ENCODE results near the gene PIP4K2B.
"Not testable (repeated sequence)": the region's sequence is repeated elsewhere in the genome, so short reads cannot be mapped to it uniquely, and the experiment has no call there.

PIP4K2B gene

GRCh38 chr17:38799501-38800236, at the start of gene PIP4K2B:
Gene PIP4K2B, minus strand, starts transcription at chr17:38799556. Its CDS starts 132 bp downstream, at chr17:38799424.
- in situ Hi-C loops (cut with MboI; ENCODE audit: low sequenced_read_pairs), result no loop called here

DNA sequence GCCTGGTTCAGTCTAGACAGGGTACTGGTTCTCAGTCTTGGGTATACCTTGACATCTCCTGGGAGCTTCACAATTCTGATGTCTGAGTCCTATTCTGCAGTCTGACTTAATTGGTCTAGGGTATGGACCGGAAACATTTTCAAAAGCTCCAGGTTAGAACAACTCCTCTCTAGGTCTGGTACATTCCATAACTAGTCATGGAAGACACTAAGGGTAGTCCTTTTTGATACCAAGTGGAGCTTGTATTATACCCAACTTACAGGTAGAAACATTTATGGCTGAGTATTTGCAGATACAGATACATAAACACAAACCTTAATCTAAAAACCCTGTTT, 49.2 kb upstream of the PIP4K2B start:
- in situ Hi-C loops (cut with MboI; ENCODE audit: low sequenced_read_pairs), result no loop called here

DNA sequence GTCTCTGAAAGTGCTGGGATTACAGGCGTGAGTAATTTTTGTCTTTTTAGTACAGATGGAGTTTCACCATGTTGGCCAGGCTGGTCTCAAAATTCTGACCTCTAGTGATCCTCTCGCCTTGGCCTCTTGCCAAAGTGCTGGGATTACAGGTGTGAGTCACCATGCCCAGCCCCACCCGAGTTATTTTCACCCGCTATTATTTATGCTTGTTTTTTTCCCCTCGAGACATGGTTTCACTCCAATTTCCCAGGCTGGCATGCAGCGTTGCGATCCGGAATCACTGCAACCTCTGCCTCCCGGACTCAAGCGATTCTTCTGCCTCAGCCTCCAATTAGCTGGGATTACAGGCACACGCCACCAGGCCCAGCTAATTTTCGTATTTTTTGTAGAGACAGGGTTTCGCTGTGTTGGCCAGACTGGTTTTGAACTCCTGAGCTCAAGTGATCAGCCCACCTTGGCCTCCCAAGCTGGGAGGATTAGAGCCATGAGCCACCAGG, 45.0 kb upstream of the PIP4K2B start:
- in situ Hi-C loops (cut with MboI; ENCODE audit: low sequenced_read_pairs), result no loop called here

- in situ Hi-C loops (cut with MboI; ENCODE audit: low sequenced_read_pairs), result no loop called here
Observed at GRCh38 chr17:38825762-38826247, 26.4 kb upstream of the PIP4K2B start.

- in situ Hi-C loops (cut with MboI; ENCODE audit: low sequenced_read_pairs), result no loop called here
Observed at GRCh38 chr17:38824899-38825761, 25.8 kb upstream of the PIP4K2B start, which contains the start of gene CWC25. Gene CWC25, minus strand, starts transcription at chr17:38825321. Its CDS starts 138 bp downstream, at chr17:38825183.

- in situ Hi-C loops (cut with MboI; ENCODE audit: low sequenced_read_pairs), result no loop called here
Observed at GRCh38 chr17:38815576-38816193, 16.3 kb upstream of the PIP4K2B start.

- in situ Hi-C loops (cut with MboI; ENCODE audit: low sequenced_read_pairs), result no loop called here
Observed at GRCh38 chr17:38809828-38810227, 10.5 kb upstream of the PIP4K2B start.

DNA sequence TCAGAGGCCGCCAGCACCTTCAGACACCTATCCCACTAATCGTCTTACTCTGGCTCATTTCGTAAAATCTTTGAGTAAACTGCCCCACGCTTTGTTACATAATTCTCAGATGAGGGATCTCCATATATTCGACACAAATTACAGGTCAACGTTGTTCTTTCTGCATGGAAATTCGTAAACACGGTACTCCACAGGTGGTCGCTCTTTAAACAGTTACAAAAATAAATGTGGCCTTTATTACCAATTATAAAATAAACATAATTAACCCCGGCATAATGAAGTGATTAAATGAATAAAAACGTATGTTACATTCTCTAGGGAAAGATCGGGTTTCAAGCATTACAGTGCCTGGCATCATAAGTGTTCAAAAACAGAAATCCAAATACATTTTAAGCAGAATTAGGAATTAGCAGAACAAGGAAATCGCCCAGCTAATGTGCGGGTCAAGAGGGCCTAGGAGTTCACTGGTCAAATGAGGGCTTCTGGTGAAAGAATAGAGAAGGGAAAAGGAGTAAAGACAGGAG, 943 bp upstream of the PIP4K2B start:
- in situ Hi-C loops (cut with MboI; ENCODE audit: low sequenced_read_pairs), result no loop called here

DNA sequence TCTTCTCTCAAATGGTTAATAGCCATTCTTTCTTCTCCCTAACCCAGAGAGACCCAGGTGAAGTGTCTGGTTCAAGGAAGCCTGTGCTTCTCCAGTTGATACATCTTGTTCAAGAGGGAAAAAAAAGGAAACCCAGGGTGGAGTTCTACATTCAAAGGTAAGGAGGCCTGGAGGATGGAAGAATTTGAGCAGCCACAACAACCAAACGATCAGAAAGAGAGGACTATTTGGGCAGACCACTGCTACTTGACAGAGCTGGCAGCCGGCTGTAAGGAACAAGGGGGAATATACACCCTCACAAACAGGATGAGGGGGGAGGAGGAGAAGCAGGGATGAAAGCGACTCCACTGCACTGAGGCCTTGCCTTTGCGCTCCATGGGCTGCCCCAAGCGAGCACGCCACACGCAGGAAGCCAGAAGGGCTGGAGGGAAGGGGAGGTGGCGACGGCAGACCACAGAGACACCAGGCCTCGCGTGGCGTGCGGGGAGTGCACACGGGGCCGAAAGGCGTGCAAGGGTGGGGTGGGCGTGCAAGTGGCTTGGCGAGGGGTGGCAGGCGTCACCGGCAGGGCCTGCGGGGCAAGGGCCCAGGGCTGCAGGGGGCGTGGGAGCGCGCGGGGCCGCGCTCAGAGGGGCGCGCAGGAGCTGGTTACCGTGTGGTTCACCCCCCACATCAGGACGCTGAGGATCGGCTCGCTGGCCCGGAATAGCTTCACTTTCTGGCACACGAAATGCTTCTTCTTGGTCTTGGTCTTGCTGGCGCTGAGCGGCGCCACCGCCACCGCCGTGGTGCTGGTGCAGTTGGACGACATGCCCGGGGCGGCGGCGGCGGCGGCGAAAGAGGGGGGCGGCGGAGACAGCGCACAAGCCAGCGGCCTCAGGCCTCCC, 499 bp downstream of the PIP4K2B start:
- in situ Hi-C loops (cut with MboI; ENCODE audit: low sequenced_read_pairs), result no loop called here

- in situ Hi-C loops (cut with MboI; ENCODE audit: low sequenced_read_pairs), result no loop called here
Observed at GRCh38 chr17:38797828-38798227, 1.5 kb downstream of the PIP4K2B start.

DNA sequence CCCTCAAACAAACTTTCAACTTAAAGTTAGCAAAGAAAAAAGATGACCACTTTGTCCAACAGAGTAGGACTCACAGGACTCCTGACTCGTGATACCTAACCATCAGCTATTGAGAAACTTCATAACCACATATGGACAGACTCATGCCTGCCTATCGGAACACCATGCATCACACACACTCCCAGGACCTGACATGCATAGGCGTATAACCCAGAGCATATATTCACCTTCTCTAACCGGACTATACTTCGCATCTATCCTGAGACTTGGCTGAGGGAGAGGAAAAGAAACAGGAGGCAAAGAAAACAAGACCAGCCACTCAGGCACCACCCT, 2.2 kb downstream of the PIP4K2B start:
- in situ Hi-C loops (cut with MboI; ENCODE audit: low sequenced_read_pairs), result no loop called here

GRCh38 chr17:38796451-38797157, 2.8 kb downstream of the PIP4K2B start:
- in situ Hi-C loops (cut with MboI; ENCODE audit: low sequenced_read_pairs), result no loop called here

GRCh38 chr17:38794221-38794620, 5.1 kb downstream of the PIP4K2B start:
- in situ Hi-C loops (cut with MboI; ENCODE audit: low sequenced_read_pairs), result no loop called here

- in situ Hi-C loops (cut with MboI; ENCODE audit: low sequenced_read_pairs), result no loop called here
Observed at GRCh38 chr17:38791162-38791561, 8.2 kb downstream of the PIP4K2B start.

GRCh38 chr17:38790148-38790707, 9.1 kb downstream of the PIP4K2B start:
- in situ Hi-C loops (cut with MboI; ENCODE audit: low sequenced_read_pairs), result not testable (repeated sequence)

DNA sequence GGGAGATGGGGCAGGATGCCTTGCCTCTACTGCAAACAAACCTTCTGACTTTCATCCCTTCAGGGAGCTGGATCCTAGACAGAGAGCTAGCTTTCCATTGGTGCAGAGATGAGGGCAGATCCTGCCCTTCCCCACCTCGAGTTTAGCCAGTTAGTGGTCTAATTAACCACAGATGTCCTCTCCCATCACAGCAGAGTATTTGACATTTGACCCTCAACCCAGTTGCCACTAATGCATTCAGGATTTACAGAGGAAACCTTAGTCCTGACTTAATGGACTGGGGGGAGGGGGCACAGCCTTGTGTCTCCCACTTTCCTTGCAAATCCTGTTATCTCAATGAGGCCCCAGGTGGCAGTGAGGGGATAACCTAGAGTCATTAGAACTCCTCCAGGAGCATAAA, 10.2 kb downstream of the PIP4K2B start:
- in situ Hi-C loops (cut with MboI; ENCODE audit: low sequenced_read_pairs), result no loop called here

GRCh38 chr17:38787999-38788398, 11.4 kb downstream of the PIP4K2B start:
- in situ Hi-C loops (cut with MboI; ENCODE audit: low sequenced_read_pairs), result not testable (repeated sequence)

DNA sequence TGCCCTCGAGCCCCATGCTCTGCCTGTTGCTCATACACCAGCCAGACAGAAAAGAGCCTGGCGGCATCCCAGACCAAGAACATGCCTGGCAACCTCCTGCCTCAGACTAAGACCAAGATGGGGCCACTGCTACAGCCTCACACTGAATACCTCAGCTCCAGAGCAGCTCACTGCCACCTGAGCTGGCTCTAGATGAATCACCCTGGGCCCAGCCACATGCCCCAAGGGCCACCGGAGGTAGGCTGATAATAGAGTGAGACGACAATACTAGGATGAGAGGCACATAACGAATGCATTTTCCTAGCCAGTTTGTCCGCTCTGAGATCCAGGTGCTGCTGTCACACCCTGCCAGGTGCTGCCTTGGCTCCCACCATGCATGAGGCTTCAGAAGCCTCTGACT, 13.0 kb downstream of the PIP4K2B start:
- in situ Hi-C loops (cut with MboI; ENCODE audit: low sequenced_read_pairs), result no loop called here

GRCh38 chr17:38783227-38783626, 16.1 kb downstream of the PIP4K2B start:
- in situ Hi-C loops (cut with MboI; ENCODE audit: low sequenced_read_pairs), result no loop called here

All from HL-60/S4 (cell line).